Keratinocyte (primary cell): ENCODE measurements around the gene MMP14. TPM values are rescaled to one million over a fixed set of nuclear protein-coding genes. Genes with fewer than 3 reads are reported as not detected.
A peak's percentile ranks its signal among the peaks of the same experiment; 100 is the strongest.

Experiments
- DNase-seq: peaks from one replicate; pipeline ENCODE4 v3.0.0-alpha.2; 2011; ENCODE audit warnings: low read depth, missing footprints, low spot score
- FAIRE-seq: peaks from 2 replicates; lab custom pipeline; 2011; peaks lifted over from hg19 to GRCh38; lab: Jason Lieb, UNC
- H2AFZ ChIP-seq: 2 replicates; pipeline ENCODE4 v1.6.0; 2012; ENCODE audit warnings: low read length, control low read depth, inconsistent platforms; ENCODE audit not compliant: control insufficient read depth
- H3K27ac ChIP-seq: 2 replicates; pipeline ENCODE4 v1.5.1; 2011; ENCODE audit warnings: low read length; ENCODE audit not compliant: control insufficient read depth, insufficient read depth
- H3K27me3 ChIP-seq: 3 replicates; pipeline ENCODE4 v1.6.0; 2011; ENCODE audit warnings: low read length; ENCODE audit not compliant: control insufficient read depth, insufficient read depth; ENCODE audit errors: extremely low read depth
- H3K36me3 ChIP-seq, 2 experiments: 2 replicates in 1 of 2; 3 replicates in 1 of 2; pipeline ENCODE4 v1.5.1; 2011; ENCODE audit warnings: low read length in 2 of 2, mild to moderate bottlenecking in 1 of 2; ENCODE audit not compliant: control insufficient read depth in 2 of 2, insufficient read depth in 2 of 2; ENCODE audit errors: extremely low read depth in 1 of 2
- H3K4me1 ChIP-seq: 3 replicates; pipeline ENCODE4 v1.5.1; 2011; ENCODE audit warnings: low read length; ENCODE audit not compliant: control insufficient read depth, insufficient read depth; ENCODE audit errors: extremely low read depth
- H3K4me2 ChIP-seq: 3 replicates; pipeline ENCODE4 v1.6.0; 2011; ENCODE audit warnings: low read depth, low read length; ENCODE audit not compliant: control insufficient read depth, insufficient read depth; ENCODE audit errors: extremely low read depth
- H3K4me3 ChIP-seq, 3 experiments: fragments of 200-600 bp in 1 of 3; sonication (generic) in 1 of 3; 2 replicates in 2 of 3; 3 replicates in 1 of 3; pipeline ENCODE4 v1.5.1; 2011 to 2016; ENCODE audit warnings: low read length in 3 of 3, mild to moderate bottlenecking in 3 of 3, control low read depth in 2 of 3, inconsistent platforms in 1 of 3, low read depth in 1 of 3, mixed read lengths in 1 of 3, mixed run types in 1 of 3, moderate library complexity in 1 of 3; ENCODE audit not compliant: control insufficient read depth in 2 of 3, insufficient read depth in 2 of 3; ENCODE audit errors: extremely low read depth in 1 of 3
- H3K79me2 ChIP-seq: 2 replicates; pipeline ENCODE4 v1.6.0; 2012; ENCODE audit warnings: low read length; ENCODE audit not compliant: control insufficient read depth, insufficient read depth
- H3K9ac ChIP-seq: 3 replicates; pipeline ENCODE4 v1.6.0; 2011; ENCODE audit warnings: low read length; ENCODE audit not compliant: control insufficient read depth, insufficient read depth; ENCODE audit errors: extremely low read depth
- H3K9me1 ChIP-seq: 3 replicates; pipeline ENCODE4 v1.6.0; 2011; ENCODE audit warnings: low read length; ENCODE audit not compliant: control insufficient read depth, insufficient read depth; ENCODE audit errors: extremely low read depth
- H3K9me3 ChIP-seq: 2 replicates; pipeline ENCODE4 v1.5.1; 2012; ENCODE audit warnings: low read depth, low read length; ENCODE audit not compliant: control insufficient read depth
- H4K20me1 ChIP-seq: 3 replicates; pipeline ENCODE4 v1.6.0; 2011; ENCODE audit warnings: low read length; ENCODE audit not compliant: control insufficient read depth, insufficient read depth; ENCODE audit errors: extremely low read depth
- CTCF ChIP-seq, 3 experiments: IDR thresholded peaks in 1 of 3; conservative IDR thresholded peaks in 1 of 3; optimal IDR thresholded peaks in 1 of 3; 2 replicates in 2 of 3; 3 replicates in 1 of 3; pipeline versions ENCODE3 to v1.5.1; 2011; ENCODE audit warnings: low read length in 3 of 3, mild to moderate bottlenecking in 3 of 3, moderate library complexity in 2 of 3, control low read depth in 1 of 3, inconsistent platforms in 1 of 3; ENCODE audit not compliant: insufficient read depth in 2 of 3; ENCODE audit errors: extremely low read depth in 1 of 3
- EZH2 ChIP-seq: IDR thresholded peaks from one replicate; pipeline ENCODE4 v1.6.1; 2012; ENCODE audit warnings: inconsistent platforms, mild to moderate bottlenecking, low read length, moderate library complexity
- dilution Hi-C: fragments of 300-500 bp; cut with MboI; formaldehyde crosslinking; loops from one replicate; pipeline ENCODE4 v1.7.0; 2020; ENCODE audit warnings: low sequenced_read_pairs; ENCODE audit not compliant: extremely low pct_ligation_motif_present
- polyA plus RNA-seq, 5 experiments: library from polyadenylated mRNA; depleted of rRNA in 3 of 5; stranded (reverse) in 3 of 5; stranded (forward) in 1 of 5; unstranded in 1 of 5; fragments of >200 nt; gene quantifications; 1 replicate in 1 of 5; 2 replicates in 3 of 5; 3 replicates in 1 of 5; pipeline versions ENCODE4 v1.2.1 to v1.2.3, GENCODE V29; 2011 to 2012; ENCODE audit warnings: missing spikeins in 2 of 5, low read depth in 1 of 5, low replicate concordance in 1 of 5

The MMP14 gene
- polyA plus RNA-seq, 1 donor (not counting 4 experiments of a cell fraction or from before 2014, with no cell fraction given) = 185 TPM

- peak overlapping the region; percentile 26 to 64 (median 64) for H3K4me3 ChIP-seq
- H3K4me1 ChIP-seq = peaks cover 26% of the 10 kb centered on the region
- H4K20me1 ChIP-seq = no peaks in the 10 kb centered on the region
- H3K9me1 ChIP-seq = no peaks in the 10 kb centered on the region
- dilution Hi-C loops = no loop called here
- DNase-seq (no peak), FAIRE-seq (no peak)
- peak overlapping the region; percentile 39 for H3K27ac ChIP-seq
- no peaks in the 10 kb centered on the region for H3K27me3 ChIP-seq
- H3K36me3 ChIP-seq = no peaks in the 10 kb centered on the region
- H3K4me2 ChIP-seq = peak overlapping the region; percentile 62
- no peaks in the 10 kb centered on the region for H3K79me2 ChIP-seq
- TF ChIP-seq CTCF (optimal IDR thresholded peaks at IDR 0.05 in 1 of 3, IDR thresholded peaks at IDR 0.05 in 1 of 3, conservative IDR thresholded peaks at IDR 0.05 in 1 of 3; ENCODE audit: extremely low read depth in 1 of 3, insufficient read depth in 2 of 3, low read length in 3 of 3) (peak in 2 of 3 experiments; percentile 22 to 29), EZH2 (no peak)
- H2AFZ ChIP-seq = peak overlapping the region; percentile 87
- H3K9me3 ChIP-seq = no peaks in the 10 kb centered on the region
- peak overlapping the region; percentile 65 for H3K9ac ChIP-seq
Measured at GRCh38 chr14:22886500-22887259, 50.3 kb downstream of the MMP14 start.

DNA sequence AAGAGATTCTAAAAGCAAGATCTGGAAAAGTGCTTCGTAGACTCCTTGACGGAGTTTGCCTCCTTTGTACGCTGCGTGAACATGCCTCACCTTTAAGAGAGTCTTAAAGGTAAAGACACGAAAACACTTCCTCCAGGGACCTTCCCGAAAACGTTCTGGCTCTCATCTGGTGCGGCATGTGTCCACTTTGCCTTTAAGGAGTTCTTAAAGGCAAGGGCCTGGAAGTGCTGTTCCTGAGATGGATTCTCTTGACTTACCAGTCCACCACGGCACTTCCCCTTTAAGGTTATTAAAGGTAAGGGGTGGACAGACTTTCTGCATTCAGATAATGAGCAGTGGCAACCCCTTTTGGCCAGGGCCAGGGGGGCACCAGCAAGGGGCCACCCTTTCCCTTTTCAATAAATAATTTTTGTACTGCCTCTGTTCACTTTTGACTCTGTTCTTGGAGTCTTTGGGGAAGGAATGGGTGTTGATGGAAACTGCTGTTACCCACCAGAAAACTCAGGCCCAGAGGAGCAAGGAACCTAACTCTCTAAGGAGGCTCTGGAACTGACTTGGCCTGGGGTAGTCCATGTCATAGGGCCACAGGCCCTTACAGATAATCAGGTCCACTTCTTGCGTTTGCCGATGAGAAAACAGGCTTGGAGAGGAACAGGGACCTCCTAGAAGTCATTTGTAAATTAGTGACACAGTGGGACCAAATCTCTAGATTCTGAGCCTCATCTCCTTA is 51.0 kb downstream of the MMP14 start:
- peaks cover 23% of the 10 kb centered on the region for H3K4me1 ChIP-seq

More for the DNA sequence above, 51.0 kb downstream of the MMP14 start:
- no peaks in the 10 kb centered on the region for H3K36me3 ChIP-seq
- no peaks in the 10 kb centered on the region for H3K9me3 ChIP-seq
- no peaks in the 10 kb centered on the region for H3K79me2 ChIP-seq
- no peaks in the 10 kb centered on the region for H4K20me1 ChIP-seq
- DNase-seq (no peak), FAIRE-seq (peak; percentile 53)
- TF ChIP-seq EZH2 = no peak
- TF ChIP-seq CTCF (optimal IDR thresholded peaks at IDR 0.05 in 1 of 3, IDR thresholded peaks at IDR 0.05 in 1 of 3, conservative IDR thresholded peaks at IDR 0.05 in 1 of 3; ENCODE audit: extremely low read depth in 1 of 3, insufficient read depth in 2 of 3, low read length in 3 of 3) = no peak
- dilution Hi-C loops = no loop called here
- H3K9me1 ChIP-seq = no peaks in the 10 kb centered on the region
- peak overlapping the region; percentile 62 for H3K4me2 ChIP-seq
- H3K27ac ChIP-seq = peak overlapping the region; percentile 39
- H3K9ac ChIP-seq = peak overlapping the region; percentile 65
- peak overlapping the region; percentile 64 for H2AFZ ChIP-seq
- peak overlapping the region; percentile 26 to 64 (median 64) for H3K4me3 ChIP-seq
- no peaks in the 10 kb centered on the region for H3K27me3 ChIP-seq
